H9 (cell line): ENCODE measurements around the gene SMURF1. TPM values are rescaled to one million over a fixed set of nuclear protein-coding genes. Genes with fewer than 3 reads are reported as not detected.

Source experiments
- DNase-seq: peaks from one replicate; pipeline ENCODE4 v3.0.0-alpha.2; 2017
- H2AFZ ChIP-seq: one replicate; pipeline ENCODE4 v1.6.1; 2013; ENCODE audit warnings: mild to moderate bottlenecking, low read length, control low read depth, moderate library complexity
- H2AK5ac ChIP-seq: 2 replicates; pipeline ENCODE4 v1.6.1; 2013; ENCODE audit warnings: low read length, control low read depth, mixed read lengths; ENCODE audit not compliant: insufficient read length
- H2BK120ac ChIP-seq: one replicate; pipeline ENCODE4 v1.6.1; 2013; ENCODE audit warnings: low read depth, mild to moderate bottlenecking, low read length, control low read depth, inconsistent platforms; ENCODE audit not compliant: poor library complexity, severe bottlenecking
- H2BK12ac ChIP-seq: 2 replicates; pipeline ENCODE4 v1.6.1; 2013; ENCODE audit warnings: low read length, control low read depth, mixed read lengths, low read depth; ENCODE audit not compliant: insufficient read length
- H2BK15ac ChIP-seq: 2 replicates; pipeline ENCODE4 v1.6.1; 2013; ENCODE audit warnings: low read depth, low read length, control low read depth
- H2BK20ac ChIP-seq: one replicate; pipeline ENCODE4 v1.6.1; 2013; ENCODE audit warnings: low read depth, mild to moderate bottlenecking, low read length, control low read depth, inconsistent platforms; ENCODE audit not compliant: poor library complexity, severe bottlenecking
- H2BK5ac ChIP-seq: 2 replicates; pipeline ENCODE4 v1.6.1; 2013; ENCODE audit warnings: low read length, control low read depth, mixed read lengths; ENCODE audit not compliant: insufficient read length
- H3K14ac ChIP-seq: 2 replicates; pipeline ENCODE4 v1.6.1; 2013; ENCODE audit warnings: low read length, control low read depth; ENCODE audit not compliant: insufficient read depth
- H3K18ac ChIP-seq: 2 replicates; pipeline ENCODE4 v1.6.1; 2013; ENCODE audit warnings: low read depth, mild to moderate bottlenecking, mixed read lengths, low read length, control low read depth; ENCODE audit not compliant: insufficient read length
- H3K23ac ChIP-seq: 2 replicates; pipeline ENCODE4 v1.6.1; 2013; ENCODE audit warnings: low read length, control low read depth, mixed read lengths, low read depth; ENCODE audit not compliant: insufficient read length
- H3K23me2 ChIP-seq: 2 replicates; pipeline ENCODE4 v1.6.1; 2013; ENCODE audit warnings: low read depth, mild to moderate bottlenecking, mixed read lengths, low read length, control low read depth; ENCODE audit not compliant: insufficient read length, poor library complexity, severe bottlenecking
- H3K27ac ChIP-seq: 2 replicates; pipeline ENCODE4 v1.5.1; 2013; ENCODE audit warnings: low read length, control low read depth, mixed read lengths, low read depth; ENCODE audit not compliant: insufficient read length
- H3K27me3 ChIP-seq: 2 replicates; pipeline ENCODE4 v1.6.1; 2013; ENCODE audit warnings: low read length, control low read depth, inconsistent platforms; ENCODE audit not compliant: insufficient read depth
- H3K4ac ChIP-seq: 2 replicates; pipeline ENCODE4 v1.6.1; 2013; ENCODE audit warnings: low read depth, mild to moderate bottlenecking, control low read depth, inconsistent platforms, low read length, moderate library complexity
- H3K4me1 ChIP-seq: 2 replicates; pipeline ENCODE4 v1.6.1; 2013; ENCODE audit warnings: low read length, control low read depth, inconsistent platforms; ENCODE audit not compliant: insufficient read depth
- H3K4me2 ChIP-seq: 2 replicates; pipeline ENCODE4 v1.6.1; 2013; ENCODE audit warnings: low read length, control low read depth, mixed read lengths; ENCODE audit not compliant: insufficient read length, insufficient read depth
- H3K56ac ChIP-seq: 2 replicates; pipeline ENCODE4 v1.6.1; 2013; ENCODE audit warnings: low read depth, mild to moderate bottlenecking, mixed read lengths, low read length, control low read depth; ENCODE audit not compliant: insufficient read length
- H3K79me1 ChIP-seq: 2 replicates; pipeline ENCODE4 v1.6.1; 2013; ENCODE audit warnings: low read depth, mild to moderate bottlenecking, moderate library complexity, low read length, control low read depth, inconsistent platforms; ENCODE audit not compliant: insufficient read depth, poor library complexity, severe bottlenecking
- H3K79me2 ChIP-seq: 2 replicates; pipeline ENCODE4 v1.6.1; 2013; ENCODE audit warnings: low read length, control low read depth, inconsistent platforms; ENCODE audit not compliant: insufficient read depth
- H3K9ac ChIP-seq: 2 replicates; pipeline ENCODE4 v1.6.1; 2013; ENCODE audit warnings: low read length, control low read depth, mixed read lengths; ENCODE audit not compliant: insufficient read length; ENCODE audit errors: extremely low read depth
- H3K9me3 ChIP-seq: one replicate; pipeline ENCODE4 v1.6.1; 2013; ENCODE audit warnings: low read depth, low read length, inconsistent platforms; ENCODE audit not compliant: control insufficient read depth
- H3T11ph ChIP-seq: one replicate; pipeline ENCODE4 v1.6.1; 2013; ENCODE audit warnings: mild to moderate bottlenecking, low read length, control low read depth, inconsistent platforms
- H4K20me1 ChIP-seq: one replicate; pipeline ENCODE4 v1.6.1; 2013; ENCODE audit not compliant: control insufficient read depth, insufficient read length, insufficient read depth
- H4K5ac ChIP-seq: 2 replicates; pipeline ENCODE4 v1.6.1; 2013; ENCODE audit warnings: low read depth, mild to moderate bottlenecking, mixed read lengths, low read length, control low read depth; ENCODE audit not compliant: insufficient read length
- H4K8ac ChIP-seq: replicated peaks from 2 replicates; pipeline ENCODE4 v1.6.1; 2013; ENCODE audit warnings: low read length, control low read depth, mixed read lengths, low read depth; ENCODE audit not compliant: insufficient read length
- H4K91ac ChIP-seq: 2 replicates; pipeline ENCODE4 v1.6.1; 2013; ENCODE audit warnings: low read depth, mild to moderate bottlenecking, moderate library complexity, mixed read lengths, low read length, control low read depth; ENCODE audit not compliant: insufficient read length
- H3K27ac Mint-ChIP-seq, 3 experiments: 2 replicates in 2 of 3; 3 replicates in 1 of 3; pipeline ENCODE4 v1.8.0; 2020 to 2021; ENCODE audit warnings: mixed read lengths in 3 of 3, mild to moderate bottlenecking in 1 of 3, moderate library complexity in 1 of 3
- H3K27me3 Mint-ChIP-seq: 2 replicates; pipeline ENCODE4 v1.8.0; 2021; ENCODE audit warnings: low read depth, mild to moderate bottlenecking, moderate library complexity, mixed read lengths
- H3K36me3 Mint-ChIP-seq, 3 experiments: 2 replicates in 2 of 3; 3 replicates in 1 of 3; pipeline ENCODE4 v1.8.0; 2020 to 2021; ENCODE audit warnings: low read depth in 3 of 3, mixed read lengths in 3 of 3; ENCODE audit not compliant: insufficient read depth in 1 of 3
- H3K4me1 Mint-ChIP-seq, 2 experiments: 2 replicates each; pipeline ENCODE4 v1.8.0; 2020; ENCODE audit warnings: mixed read lengths in 2 of 2
- H3K4me3 Mint-ChIP-seq, 2 experiments: 2 replicates in 1 of 2; 3 replicates in 1 of 2; pipeline ENCODE4 v1.8.0; 2020 to 2021; ENCODE audit warnings: mild to moderate bottlenecking in 2 of 2, mixed read lengths in 2 of 2, moderate library complexity in 1 of 2
- H3K9me3 Mint-ChIP-seq, 2 experiments: 2 replicates in 1 of 2; 3 replicates in 1 of 2; pipeline ENCODE4 v1.8.0; 2020; ENCODE audit warnings: mild to moderate bottlenecking in 2 of 2, mixed read lengths in 2 of 2, moderate library complexity in 1 of 2
- WGBS: extraction: QIAGEN DNeasy Blood & Tissue Kit; methylation state at CpG from one replicate; pipeline ENCODE4 v1.1.7; 2013; ENCODE audit warnings: missing lambda C conversion rate, low lambda C conversion rate, mixed read lengths; ENCODE audit not compliant: insufficient read length; ENCODE audit errors: extremely low coverage; 5-methylcytosine and 5-hydroxymethylcytosine counted together
- total RNA-seq: library from RNA; stranded (reverse); gene quantifications from 2 replicates; pipeline ENCODE4 v1.2.1, GENCODE V29; 2021
- TF ChIP-seq, protein P1 (sequence below): fragments of 200-600 bp; sonication (generic); conservative IDR thresholded peaks from 3 replicates; pipeline ENCODE4 v1.8.0; 2021; ENCODE audit warnings: antibody characterized with exemption, mild to moderate bottlenecking

SMURF1 gene
- total RNA-seq, 1 experiment from 2014 or later: 29.4 TPM

DNA sequence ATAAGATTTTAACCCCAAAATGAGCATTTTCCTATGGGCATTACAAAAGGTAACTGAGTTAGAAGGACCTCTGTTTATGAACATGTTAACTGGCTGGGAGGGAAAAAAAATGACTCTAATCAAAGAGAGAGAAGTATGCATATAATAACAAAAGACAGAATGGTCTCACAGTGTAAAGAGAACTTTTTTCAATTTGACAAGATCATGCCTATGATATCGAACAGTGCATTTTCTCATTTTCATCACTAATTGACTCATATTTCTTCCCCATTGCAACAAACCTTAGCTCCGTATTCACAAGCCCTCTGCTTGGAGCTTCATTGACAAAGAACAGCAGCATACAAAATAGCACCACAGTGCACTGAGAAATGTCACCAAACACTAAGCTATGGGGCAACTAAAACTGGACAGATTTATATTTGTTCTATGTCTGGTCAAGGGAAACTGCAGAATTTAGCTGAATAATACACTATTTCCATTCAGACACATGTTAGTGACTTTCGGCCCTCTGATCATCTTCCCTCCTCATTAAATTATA, 45.6 kb downstream of the SMURF1 start:
- Histone ChIP-seq H3K56ac (no peak overlapping the region), H4K8ac (no peak overlapping the region), H2BK120ac (no peak overlapping the region), H3K79me2 (peaks cover 21% of the 10 kb centered on the region; the same call in 1 of the 2 replicates), H3K27ac (peak overlapping the region; percentile 40), H4K5ac (no peak overlapping the region), H3K14ac (no peak overlapping the region), H3K18ac (no peak overlapping the region), H3K4me2 (peak overlapping the region; percentile 38), H3K4ac (no peak overlapping the region), H2BK20ac (no peak overlapping the region), H2BK12ac (no peak overlapping the region), H3K9ac (no peak overlapping the region), H2BK5ac (no peak overlapping the region), H3K9me3 (no peaks in the 10 kb centered on the region), H3K4me1 (peaks cover 4% of the 10 kb centered on the region), H3K27me3 (no peaks in the 10 kb centered on the region), H2AFZ (no peak overlapping the region), H4K91ac (no peak overlapping the region), H2BK15ac (no peak overlapping the region), H3K23me2 (no peaks in the 10 kb centered on the region), H3K79me1 (peaks cover 7% of the 10 kb centered on the region), H2AK5ac (no peak overlapping the region), H3K23ac (no peak overlapping the region), H3T11ph (no peak overlapping the region), H4K20me1 (no peaks in the 10 kb centered on the region)
- no CpG with 5 or more reads among the region's 3 CpGs for WGBS
- peaks cover 0 to 4% of the 10 kb centered on the region in 2 experiments; a peak in 2 of 5 replicates for H3K9me3 Mint-ChIP-seq
- peaks cover 24 to 38% of the 10 kb centered on the region in 2 experiments for H3K4me1 Mint-ChIP-seq
- H3K36me3 Mint-ChIP-seq: peaks cover 0 to 11% (median 3%) of the 10 kb centered on the region in 3 experiments; a peak in 3 of 7 replicates
- DNase-seq: no peak
- no peaks in the 10 kb centered on the region for H3K27me3 Mint-ChIP-seq
- peak overlapping the region in 1 of 3 experiments; percentile 26; a peak in 1 of 7 replicates for H3K27ac Mint-ChIP-seq
- TF ChIP-seq, protein P1, sequence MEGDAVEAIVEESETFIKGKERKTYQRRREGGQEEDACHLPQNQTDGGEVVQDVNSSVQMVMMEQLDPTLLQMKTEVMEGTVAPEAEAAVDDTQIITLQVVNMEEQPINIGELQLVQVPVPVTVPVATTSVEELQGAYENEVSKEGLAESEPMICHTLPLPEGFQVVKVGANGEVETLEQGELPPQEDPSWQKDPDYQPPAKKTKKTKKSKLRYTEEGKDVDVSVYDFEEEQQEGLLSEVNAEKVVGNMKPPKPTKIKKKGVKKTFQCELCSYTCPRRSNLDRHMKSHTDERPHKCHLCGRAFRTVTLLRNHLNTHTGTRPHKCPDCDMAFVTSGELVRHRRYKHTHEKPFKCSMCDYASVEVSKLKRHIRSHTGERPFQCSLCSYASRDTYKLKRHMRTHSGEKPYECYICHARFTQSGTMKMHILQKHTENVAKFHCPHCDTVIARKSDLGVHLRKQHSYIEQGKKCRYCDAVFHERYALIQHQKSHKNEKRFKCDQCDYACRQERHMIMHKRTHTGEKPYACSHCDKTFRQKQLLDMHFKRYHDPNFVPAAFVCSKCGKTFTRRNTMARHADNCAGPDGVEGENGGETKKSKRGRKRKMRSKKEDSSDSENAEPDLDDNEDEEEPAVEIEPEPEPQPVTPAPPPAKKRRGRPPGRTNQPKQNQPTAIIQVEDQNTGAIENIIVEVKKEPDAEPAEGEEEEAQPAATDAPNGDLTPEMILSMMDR: no peak
- no peak overlapping the region for H3K4me3 Mint-ChIP-seq
